GM19238 (cell line): Measurements from ENCODE around the gene SPDYC.

Experiments
- DNase-seq: peaks from one replicate; pipeline ENCODE4 v3.0.0; 2011; ENCODE audit warnings: low spot score; ENCODE audit not compliant: insufficient read length

The SPDYC gene

GRCh38 chr11:65205602-65205967 lies 35.6 kb downstream of the SPDYC start:
- DNase-seq = no peak

DNA sequence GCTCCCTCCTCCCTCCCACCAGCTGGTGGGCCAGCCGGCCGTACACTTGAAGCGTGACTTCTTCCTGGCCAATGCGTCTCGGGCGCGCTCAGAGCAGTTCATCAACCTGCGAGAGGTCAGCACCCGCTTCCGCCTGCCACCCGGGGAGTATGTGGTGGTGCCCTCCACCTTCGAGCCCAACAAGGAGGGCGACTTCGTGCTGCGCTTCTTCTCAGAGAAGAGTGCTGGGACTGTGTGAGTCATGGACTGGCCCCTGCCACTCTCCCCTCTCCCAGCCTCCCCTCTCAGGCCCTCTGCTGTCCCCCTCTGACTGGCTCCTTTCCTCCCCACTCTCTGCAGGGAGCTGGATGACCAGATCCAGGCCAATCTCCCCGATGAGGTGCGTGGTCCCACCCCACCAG lies 36.4 kb downstream of the SPDYC start:
- no peak for DNase-seq

GRCh38 chr11:65206901-65207300 lies 36.9 kb downstream of the SPDYC start:
- no peak for DNase-seq

- no peak for DNase-seq
These were observed 38.1 kb downstream of the SPDYC start for GRCh38 chr11:65207918-65208784.

- no peak for DNase-seq
These were observed 39.0 kb downstream of the SPDYC start for GRCh38 chr11:65208785-65209710.

DNA sequence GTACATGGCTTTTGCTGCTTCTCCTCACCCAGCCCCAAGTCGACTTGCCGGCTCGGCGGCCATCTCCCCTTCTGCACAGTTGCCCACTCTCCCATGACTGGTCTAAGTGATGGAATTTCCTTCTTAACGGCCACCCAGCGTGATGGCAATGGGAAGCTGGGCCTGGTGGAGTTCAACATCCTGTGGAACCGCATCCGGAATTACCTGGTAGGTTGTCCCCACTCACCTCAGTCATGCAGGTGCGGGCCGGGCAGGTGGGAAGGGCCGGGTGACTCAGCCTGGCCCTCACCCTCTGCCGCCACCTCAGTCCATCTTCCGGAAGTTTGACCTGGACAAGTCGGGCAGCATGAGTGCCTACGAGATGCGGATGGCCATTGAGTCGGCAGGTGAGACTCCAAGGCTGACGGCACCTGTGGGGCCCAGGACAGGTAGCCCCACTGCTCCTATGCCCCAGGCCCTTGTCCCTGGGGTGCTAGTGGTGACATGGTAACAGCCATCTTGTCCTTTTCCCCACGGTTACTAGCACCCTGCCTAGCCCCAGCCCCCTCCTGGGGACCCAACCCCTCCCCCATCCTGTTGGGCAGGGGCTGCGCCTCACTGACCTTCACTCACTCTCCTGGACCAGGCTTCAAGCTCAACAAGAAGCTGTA lies 39.8 kb downstream of the SPDYC start:
- DNase-seq = no peak

GRCh38 chr11:65210361-65210731 lies 40.3 kb downstream of the SPDYC start:
- no peak for DNase-seq

- no peak for DNase-seq
These were observed 40.7 kb downstream of the SPDYC start for GRCh38 chr11:65210748-65211147.

DNA sequence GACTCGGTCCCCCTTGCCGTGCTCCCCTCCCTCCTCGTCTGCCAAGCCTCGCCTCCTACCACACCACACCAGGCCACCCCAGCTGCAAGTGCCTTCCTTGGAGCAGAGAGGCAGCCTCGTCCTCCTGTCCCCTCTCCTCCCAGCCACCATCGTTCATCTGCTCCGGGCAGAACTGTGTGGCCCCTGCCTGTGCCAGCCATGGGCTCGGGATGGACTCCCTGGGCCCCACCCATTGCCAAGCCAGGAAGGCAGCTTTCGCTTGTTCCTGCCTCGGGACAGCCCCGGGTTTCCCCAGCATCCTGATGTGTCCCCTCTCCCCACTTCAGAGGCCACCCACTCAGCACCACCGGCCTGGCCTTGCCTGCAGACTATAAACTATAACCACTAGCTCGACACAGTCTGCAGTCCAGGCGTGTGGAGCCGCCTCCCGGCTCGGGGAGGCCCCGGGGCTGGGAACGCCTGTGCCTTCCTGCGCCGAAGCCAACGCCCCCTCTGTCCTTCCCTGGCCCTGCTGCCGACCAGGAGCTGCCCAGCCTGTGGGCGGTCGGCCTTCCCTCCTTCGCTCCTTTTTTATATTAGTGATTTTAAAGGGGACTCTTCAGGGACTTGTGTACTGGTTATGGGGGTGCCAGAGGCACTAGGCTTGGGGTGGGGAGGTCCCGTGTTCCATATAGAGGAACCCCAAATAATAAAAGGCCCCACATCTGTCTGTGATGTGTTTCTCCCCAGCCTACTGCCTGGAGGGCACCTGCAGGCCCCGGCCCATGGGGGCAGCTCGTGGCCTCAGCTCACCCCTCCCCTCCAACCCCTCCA lies 41.5 kb downstream of the SPDYC start:
- DNase-seq = no peak

GRCh38 chr11:65212226-65212801 lies 42.3 kb downstream of the SPDYC start:
- no peak for DNase-seq

DNA sequence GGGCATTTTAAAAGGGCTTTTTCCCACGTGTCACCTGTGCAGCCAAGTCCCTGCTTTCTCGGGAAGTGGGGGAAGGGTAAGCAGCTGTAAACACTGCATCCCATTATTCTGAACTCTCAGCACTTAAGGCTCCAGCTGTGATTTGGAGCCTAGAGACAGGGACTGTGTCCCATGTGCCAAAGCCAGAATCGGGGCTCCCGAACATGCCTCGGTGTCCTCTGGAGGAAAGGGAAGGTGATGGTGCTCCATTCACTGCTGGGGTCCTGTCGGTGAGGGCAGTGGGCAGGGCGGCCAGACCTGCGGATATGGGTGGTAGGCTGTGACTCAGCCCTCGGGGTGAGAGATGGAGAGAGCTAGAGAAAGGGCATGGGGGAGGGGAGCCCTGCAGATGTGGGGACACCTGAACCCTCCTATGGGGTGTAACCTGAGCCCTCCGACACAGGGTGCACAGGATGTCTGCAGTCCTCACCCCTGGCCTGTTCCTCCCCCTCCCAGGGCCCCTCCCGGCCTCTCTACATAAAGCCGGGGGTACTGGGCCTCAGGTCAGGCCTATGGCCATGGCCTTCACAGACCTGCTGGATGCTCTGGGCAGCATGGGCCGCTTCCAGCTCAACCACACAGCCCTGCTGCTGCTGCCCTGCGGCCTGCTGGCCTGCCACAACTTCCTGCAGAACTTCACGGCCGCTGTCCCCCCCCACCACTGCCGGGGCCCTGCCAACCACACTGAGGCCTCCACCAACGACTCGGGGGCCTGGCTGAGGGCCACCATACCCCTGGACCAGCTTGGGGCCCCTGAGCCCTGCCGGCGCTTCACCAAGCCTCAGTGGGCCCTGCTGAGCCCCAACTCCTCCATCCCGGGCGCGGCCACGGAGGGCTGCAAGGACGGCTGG lies 43.5 kb downstream of the SPDYC start:
- no peak for DNase-seq

DNA sequence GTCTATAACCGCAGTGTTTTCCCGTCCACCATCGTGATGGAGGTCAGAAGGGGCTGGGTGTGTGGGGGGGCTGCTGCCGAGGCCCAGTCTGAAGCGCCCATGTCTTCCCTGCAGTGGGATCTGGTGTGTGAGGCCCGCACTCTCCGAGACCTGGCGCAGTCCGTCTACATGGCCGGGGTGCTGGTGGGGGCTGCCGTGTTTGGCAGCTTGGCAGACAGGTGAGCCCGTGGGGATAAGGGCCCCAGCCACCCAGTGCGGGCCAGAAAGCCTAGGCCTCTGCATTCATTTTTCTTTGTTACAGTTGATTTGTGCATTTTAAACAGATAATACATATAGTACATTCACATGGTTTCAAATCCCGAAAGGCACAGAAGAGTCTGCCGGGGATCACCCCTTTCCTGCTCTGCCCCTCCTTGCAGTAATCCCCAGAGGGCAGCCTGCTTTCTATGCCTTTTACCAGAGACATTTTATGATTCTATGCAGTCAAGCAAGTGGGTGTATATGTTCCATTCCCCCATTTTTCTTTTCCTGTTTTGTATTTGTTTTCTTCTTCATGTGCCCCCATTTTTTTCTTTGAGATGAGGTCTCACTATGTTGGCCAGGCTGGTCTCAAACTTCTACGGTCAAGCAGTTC lies 44.3 kb downstream of the SPDYC start:
- DNase-seq = no peak

DNA sequence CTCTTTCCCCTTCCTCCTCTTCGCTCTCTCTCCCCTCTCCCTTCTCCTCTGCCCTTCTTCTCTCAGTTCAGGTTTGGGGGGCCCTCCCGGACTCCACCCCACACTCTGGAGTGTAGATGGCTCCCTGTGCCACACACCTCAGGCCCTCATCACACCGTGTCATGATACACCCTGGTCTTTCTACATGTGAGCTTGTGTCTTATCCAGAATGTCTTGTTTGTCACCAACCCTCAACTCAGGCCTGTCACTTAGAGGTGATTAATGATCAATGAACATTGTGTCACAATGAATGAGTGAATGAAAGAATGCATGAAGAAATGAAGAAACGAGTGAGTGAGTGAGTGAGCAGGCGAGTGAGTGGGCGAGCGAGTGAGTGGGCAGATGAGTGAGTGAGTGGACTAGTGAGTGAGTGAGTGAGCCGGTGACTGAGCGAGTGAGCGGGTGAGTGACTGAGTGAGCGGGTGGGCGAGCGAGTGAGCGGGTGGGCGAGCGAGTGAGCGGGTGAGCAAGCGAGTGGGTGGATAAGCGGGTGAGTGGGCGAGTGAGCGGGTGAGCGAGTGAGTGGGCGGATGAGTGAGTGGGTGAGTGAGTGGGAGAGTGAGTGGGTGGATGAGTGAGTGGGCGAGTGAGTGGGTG lies 45.5 kb downstream of the SPDYC start:
- DNase-seq = no peak

GRCh38 chr11:65216830-65217229 lies 46.8 kb downstream of the SPDYC start:
- DNase-seq = no peak

DNA sequence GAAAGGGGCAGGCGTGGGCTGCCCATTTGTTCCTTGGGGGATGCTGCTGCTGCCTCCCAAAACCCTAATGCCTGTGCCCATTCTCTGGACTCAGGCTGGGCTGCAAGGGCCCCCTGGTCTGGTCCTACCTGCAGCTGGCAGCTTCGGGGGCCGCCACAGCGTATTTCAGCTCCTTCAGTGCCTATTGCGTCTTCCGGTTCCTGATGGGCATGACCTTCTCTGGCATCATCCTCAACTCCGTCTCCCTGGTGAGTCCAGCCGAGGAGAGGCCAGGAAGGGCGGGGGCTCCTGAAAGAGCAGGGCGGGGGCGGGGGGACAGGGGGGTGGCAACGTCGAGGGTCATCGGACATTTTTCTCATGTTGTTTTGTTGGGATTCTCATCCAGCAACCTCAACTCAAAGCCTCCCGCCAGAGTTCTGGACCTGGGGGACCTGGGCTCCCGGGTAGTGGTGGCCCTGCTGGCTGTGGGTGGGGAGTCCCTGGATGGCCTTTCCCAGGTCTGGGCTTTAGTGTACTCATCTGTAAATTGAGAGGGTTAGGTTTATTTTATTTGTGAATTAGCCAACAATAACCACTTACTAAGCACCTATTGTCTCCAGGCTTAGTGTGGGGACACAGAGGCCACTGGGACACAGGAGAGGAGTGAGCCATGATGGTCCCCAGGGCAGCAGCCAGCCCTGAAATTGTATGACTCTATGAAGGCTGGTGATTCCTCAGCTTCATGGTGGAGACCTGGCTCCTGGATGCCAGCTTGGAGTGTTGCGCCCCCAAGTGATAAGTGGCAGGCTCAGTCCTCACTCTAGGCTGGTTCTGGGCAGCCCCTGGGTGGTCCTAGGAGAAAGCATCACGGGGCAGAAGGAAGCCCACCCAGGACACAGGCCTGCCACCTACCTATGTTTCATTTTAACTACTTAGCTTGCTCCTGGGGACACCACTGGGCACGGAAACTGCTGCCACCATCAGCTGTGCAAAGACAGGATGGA lies 47.7 kb downstream of the SPDYC start:
- DNase-seq = no peak

- DNase-seq = no peak
These were observed 48.4 kb downstream of the SPDYC start for GRCh38 chr11:65218446-65218845.

DNA sequence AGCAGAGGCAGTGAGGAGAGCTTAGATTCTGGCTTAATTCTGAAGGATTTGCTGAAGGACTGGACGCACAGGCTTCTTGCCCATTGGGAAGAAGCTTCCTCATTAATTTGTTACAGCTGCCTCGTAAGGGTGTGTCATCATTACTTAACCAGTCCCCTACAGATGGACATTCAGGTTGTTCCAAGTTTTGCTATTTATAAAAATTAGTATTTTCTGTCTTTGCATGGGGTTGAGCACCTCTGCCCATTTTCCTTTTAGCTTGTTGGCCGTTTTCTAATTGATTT lies 49.8 kb downstream of the SPDYC start:
- no peak for DNase-seq

DNA sequence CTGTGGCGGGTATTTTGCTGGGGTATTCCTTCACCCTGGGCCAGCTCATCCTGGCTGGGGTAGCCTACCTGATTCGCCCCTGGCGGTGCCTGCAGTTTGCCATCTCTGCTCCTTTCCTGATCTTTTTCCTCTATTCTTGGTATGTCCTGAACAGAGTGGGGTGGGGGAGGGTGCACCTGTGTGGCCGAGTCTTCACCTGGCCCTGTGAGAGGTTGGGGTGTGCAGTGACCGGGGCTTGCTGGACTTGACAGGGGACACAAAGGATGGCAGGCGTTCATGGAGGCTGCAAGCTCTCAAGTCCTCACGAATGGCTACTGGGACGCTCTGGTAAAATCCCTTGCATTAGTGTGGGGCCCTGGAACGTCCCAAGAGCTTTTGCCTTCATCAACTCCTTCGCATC lies 51.0 kb downstream of the SPDYC start:
- no peak for DNase-seq
